Hematopoietic multipotent progenitor cell treated with erythropoietin and hydrocortisone succinate and interleukin-3 and kit ligand, for 4 days (in vitro differentiated cells): ENCODE data around the gene TBC1D3B.
"Not testable (repeated sequence)": the region's sequence is repeated elsewhere in the genome, so short reads cannot be mapped to it uniquely, and the experiment has no call there.

Experiments used
- DNase-seq: peaks from one replicate; pipeline ENCODE4 v3.0.0-alpha.2; 2015

Gene TBC1D3B

DNA sequence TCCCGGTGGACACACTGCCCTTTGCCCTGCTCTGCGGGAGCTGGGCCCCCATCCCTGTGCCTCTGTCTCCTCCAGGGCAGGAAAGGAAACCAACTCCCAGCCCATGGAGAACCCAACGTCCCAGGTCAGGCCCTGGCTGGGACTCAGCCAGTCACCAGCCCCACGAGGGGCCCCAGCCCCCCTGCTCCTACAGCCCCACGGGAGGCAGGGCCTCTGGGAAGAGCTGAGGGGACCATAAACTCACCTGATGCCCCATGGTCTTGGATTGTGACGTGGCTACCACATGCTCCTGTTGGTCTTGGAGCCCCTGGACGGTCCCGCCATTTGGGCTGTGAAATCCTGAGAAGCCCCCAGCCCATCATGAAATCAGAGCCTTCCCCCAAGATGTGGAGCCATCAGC lies 7.6 kb downstream of the TBC1D3B start:
- DNase-seq: not testable (repeated sequence)

DNA sequence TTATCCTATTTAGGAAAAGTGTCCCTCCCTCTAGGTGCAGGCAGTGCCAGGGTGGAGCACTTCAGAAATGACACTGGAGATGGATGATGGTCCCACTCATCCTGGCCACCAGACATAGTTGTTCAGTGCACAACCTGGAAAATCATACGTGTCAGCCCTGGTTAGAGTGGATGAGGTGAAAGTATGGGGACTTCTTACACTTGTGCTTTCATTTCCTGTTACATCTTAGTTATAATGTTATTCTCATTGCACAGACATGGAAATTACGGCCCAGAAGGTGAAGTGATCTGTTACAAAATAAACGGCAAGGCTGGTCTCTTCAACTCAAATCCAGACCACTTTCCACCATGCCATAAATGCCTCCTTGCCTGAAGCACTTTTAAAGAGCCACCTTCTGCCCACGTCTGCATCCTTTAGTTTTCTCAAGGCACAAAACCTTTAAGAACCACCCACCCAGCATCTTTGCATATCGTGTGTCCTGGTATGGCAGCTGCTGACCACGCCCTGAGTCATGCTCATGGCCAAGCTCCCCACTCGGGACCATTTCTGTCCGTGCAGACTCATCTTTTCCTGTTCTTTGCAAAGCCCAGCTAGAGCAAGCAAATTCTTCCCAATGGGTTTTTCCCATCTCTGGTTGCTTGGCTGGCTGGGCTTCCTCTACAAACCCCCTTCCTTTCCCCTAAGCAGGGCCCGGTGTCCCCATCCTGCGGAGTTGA lies 22.4 kb downstream of the TBC1D3B start:
- no peak for DNase-seq

GRCh38 chr17:36152639-36153120 lies 23.8 kb downstream of the TBC1D3B start:
- DNase-seq: peak; percentile 21

GRCh38 chr17:36151891-36152638 lies 24.4 kb downstream of the TBC1D3B start:
- DNase-seq: no peak

- peak; percentile 95 for DNase-seq
Observed at GRCh38 chr17:36149296-36149820, 27.1 kb downstream of the TBC1D3B start.

GRCh38 chr17:36148559-36149295 lies 27.7 kb downstream of the TBC1D3B start:
- DNase-seq: peak; percentile 92

GRCh38 chr17:36147601-36148000 lies 28.8 kb downstream of the TBC1D3B start:
- DNase-seq: no peak

DNA sequence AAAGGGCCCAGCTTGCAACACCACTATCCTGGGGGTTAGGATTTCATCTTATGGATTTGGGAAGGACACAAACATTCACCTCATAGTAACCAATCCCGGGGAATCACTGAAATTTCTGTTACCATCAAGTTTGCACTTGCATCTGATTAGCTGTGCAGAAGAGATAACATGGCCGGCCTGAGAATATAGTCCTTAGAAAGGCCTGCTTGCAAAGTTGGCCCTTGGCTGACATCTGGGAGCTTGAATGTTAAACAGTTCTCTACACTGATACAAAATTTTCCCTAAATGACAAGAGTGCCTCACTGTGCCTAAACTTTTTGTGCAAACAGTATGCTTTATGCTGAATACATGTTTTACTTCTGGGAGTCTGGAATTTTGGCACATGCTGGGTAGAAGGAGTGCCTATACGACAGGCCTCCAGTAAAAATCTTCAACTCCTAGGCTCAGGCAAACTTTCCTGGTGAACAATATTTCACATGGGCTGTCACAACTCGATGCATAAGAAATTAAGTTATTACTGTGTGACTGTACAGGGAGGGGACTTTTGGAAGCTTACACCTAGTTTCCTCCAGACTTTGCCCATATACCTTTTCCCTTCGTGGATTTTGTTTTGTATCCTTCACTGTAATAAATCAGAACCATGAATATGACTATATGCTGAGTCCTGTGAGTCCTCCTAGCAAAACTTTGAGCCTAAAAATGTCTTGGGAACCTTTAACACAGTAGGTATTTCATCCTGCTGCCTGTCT lies 31.3 kb downstream of the TBC1D3B start:
- no peak for DNase-seq

GRCh38 chr17:36144014-36144413 lies 32.4 kb downstream of the TBC1D3B start:
- DNase-seq: peak; percentile 18

DNA sequence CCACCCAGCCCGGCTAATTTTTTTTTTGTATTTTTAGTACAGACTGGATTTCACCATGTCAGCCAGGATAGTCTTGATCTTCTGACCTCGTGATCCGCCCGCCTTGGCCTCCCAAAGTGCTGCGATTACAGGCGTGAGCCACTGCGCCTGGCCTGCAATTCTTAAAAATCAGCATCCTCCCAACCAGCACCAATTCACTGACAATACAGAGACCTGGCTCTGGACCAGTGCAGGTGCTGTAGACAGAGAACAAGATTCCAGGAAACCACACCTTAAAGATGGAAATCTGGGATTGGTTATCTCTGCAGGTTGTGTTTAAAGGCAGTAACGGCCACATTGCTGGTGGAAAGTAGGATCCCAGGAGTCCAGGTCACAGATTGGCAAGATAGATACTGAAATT lies 33.6 kb downstream of the TBC1D3B start:
- no peak for DNase-seq

GRCh38 chr17:36142235-36142634 lies 34.2 kb downstream of the TBC1D3B start:
- no peak for DNase-seq

DNA sequence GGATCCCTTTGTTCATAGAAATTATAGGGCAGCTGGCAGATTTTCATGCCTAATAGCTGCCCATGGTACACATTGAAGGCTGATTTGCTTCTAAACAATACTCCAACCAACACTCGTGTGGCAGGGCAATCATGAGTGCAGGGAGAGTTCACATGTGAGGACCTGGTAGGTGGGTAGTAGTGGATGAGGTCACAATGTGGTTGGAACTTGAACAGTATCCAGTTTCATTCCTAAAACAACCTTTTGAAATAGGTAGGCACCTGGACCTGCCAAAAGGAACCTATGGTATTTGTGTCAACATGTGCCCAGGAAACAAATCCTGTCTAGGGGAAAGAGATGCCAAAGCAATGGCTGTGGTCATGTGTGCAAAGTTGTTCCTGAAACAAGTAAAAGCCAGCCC lies 40.0 kb downstream of the TBC1D3B start:
- no peak for DNase-seq

GRCh38 chr17:36136036-36136435 lies 40.4 kb downstream of the TBC1D3B start:
- peak; percentile 29 for DNase-seq

DNA sequence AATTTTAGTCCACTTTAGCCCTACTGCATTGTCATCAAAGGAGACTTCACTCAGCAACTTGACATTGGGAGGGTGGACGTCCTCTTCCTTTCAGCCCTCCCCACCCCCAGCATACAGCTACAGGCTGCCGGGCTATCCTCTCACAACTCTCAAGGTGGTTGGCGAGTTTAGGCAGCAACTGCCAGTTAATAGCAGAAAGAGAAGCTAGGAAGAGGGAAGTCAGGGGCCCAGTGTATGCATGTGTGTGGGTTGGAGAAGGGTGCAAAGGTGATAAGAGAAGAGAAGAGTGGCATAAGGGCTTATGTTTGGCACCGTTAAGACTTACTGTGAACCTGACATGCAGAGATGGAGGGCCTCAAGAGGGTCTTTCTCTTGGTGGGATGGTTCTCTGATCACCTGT lies 41.0 kb downstream of the TBC1D3B start:
- peak; percentile 40 for DNase-seq

DNA sequence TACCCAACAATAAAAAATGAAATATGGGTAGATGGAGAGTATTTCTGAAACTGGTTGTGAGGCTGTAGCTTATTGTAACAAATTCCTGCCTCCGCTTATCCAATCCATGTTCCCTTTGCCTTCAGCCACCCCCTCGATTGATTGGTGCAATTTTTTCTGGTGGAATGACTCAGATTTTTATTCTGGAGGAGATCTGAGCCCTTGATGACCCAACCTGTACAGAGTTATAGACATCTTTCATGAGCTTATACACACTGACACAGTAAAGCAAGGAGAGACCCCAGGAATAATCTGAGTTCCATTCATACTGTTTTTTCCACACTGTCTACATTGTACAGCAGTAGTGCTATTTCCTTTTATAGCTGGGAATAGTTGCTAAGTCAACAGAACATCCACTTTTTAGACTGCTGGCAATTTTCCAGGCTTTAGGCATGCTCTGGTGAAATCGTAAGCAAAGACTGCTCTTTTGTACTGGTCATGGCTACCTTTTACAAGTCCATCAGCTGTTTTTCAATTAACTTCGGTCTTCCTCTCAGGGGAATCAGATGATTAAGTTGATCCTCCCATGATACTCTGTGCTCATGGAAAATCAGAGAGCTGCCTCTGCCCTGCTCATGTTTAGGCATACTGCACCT lies 42.7 kb downstream of the TBC1D3B start:
- peak; percentile 16 for DNase-seq

DNA sequence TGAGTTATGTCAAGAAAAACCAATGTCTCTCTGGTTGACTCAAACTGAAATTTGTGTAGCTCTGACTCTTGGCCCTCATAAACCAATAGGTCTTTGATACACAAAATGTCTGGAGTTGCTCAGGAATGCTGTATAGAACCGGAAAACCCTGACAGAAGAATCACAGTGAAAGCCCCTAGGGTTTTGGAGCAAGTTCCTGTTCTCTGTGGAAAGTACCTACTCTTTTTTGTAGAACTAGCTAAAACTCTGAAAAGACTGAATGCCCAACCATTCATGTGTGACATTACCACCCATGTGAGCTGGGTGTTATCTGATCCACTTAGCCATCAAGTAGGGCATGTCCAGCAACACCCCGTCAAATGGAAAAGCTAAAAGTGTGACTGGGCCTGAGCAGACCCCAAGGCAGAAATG lies 44.0 kb downstream of the TBC1D3B start:
- no peak for DNase-seq

DNA sequence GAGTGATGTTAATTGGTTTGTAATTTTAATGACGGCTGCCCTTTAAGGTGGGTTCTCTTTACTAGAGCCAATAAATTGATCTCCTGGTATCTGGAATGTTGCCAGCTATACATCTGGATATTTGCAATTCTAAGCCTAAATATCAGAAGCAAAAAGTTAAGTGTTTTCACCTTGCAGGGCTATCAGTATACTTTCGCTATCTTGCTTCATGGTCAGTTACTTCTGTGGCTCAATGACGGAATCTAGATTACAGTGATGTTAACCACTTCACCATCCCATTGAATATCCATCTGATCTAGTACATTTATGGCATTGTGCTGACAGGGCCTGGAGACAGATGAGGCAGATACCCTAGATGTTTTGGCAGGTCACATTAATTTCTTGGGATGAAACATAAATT lies 44.5 kb downstream of the TBC1D3B start:
- DNase-seq: no peak

DNA sequence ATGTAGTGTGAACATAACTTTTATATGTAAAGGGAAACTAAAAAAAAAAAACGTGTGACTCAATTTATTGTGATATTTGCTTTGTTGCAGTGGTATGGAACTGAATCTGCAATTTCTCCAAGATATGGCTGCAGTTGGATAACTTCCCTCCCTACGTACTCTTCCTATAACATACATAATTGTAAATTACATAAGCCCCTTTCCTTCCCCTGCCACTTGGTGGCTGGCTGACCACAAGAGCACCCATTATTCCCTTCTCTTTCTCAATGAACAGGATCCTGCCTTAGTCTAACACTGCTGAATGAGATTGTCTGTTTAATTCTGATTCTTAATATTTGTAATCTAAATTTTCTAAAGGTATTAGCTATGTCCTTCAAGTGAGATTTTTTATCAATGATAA lies 45.0 kb downstream of the TBC1D3B start:
- peak; percentile 66 for DNase-seq

DNA sequence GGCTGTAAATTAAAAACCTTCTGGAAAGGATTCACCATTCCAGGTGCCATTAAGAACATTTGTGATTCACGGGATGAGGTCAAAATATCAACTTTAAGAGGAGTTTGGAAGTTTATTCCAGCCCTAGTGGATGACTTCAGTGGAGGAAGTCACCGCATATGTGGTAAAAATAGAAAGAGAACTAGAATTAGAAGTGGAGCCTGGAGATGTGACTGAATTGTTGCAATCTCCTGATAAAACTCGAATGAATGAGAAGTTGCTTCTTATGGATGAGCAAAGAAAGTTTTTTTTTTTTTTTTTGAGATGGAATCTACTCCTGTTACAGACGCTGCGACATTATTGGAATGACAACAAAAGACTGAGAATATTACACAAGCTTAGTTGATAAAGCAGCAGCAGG lies 46.1 kb downstream of the TBC1D3B start:
- DNase-seq: no peak

- DNase-seq: no peak
Observed at GRCh38 chr17:36129616-36130015, 46.8 kb downstream of the TBC1D3B start.

- no peak for DNase-seq
Observed at GRCh38 chr17:36128411-36128978, 47.9 kb downstream of the TBC1D3B start.

- no peak for DNase-seq
Observed at GRCh38 chr17:36127911-36128310, 48.5 kb downstream of the TBC1D3B start.
